Activated CD8-positive, alpha-beta memory T cell treated with anti-CD3 and anti-CD28 coated beads, Interleukin-2, amount 50 U/mL, for 1 hour (primary cell): ENCODE data around the gene NCKIPSD.

Experiments used
- DNase-seq: peaks from one replicate; pipeline ENCODE4 v3.0.0-alpha.2; 2020; ENCODE audit errors: extremely low read depth

NCKIPSD gene

DNA sequence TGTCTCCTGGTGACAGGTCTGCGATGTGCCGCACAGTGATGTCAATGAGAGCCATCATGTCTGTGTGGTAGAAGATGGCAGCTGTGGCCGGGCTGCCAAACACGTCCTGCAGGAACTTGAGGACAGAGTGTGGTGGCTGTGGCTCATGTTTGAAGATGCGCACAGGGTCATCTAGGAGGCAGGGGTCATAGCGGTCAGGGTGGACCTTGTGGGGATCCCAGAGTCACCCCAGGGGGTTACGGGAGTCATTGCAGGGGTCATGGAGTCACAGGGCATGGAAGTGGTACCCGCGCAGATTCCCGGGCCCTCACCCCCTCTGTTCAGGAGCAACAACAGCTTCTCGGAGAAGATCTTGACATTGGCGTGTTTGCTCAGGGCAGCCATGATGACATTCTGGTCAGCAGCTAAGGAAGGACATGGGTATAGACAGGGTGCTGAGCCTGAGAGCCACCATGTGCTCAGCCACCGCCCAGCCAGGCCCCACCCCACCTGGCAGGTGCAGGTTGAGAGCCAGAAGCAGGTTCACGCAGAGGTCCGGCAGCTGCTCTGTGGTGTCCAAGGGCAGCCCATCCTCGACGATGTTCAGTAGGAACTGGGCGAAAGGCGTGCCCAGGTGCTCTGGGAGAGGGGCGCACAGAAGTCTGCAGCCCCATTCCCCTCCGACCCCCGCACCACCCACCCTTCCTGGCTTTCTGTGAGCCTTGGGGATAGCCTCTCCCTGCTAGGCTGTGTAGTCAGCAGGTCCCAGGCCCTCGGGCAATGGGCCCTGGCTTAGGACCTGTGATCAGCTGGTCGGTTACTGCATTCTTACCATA is 6.9 kb downstream of the NCKIPSD start:
- no peak for DNase-seq

DNA sequence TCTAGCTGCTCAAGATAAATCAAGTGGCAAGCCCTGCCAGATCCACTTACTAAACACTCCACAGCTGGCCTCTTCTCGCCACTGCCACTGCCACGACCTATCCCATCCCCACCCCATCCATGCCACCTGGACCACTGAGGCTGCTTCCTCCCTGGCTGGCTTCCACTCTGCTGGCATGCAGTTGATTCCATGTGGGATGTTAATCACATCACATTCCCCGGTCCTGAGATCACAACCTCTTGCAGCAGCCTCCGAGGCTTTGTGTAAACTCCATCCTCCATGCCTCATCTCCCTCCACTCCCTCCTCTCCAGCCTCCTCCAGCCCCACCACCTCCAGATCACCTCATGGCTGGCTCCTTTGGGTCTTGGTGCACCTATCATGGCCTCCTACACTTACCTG is 7.7 kb downstream of the NCKIPSD start:
- DNase-seq: no peak

DNA sequence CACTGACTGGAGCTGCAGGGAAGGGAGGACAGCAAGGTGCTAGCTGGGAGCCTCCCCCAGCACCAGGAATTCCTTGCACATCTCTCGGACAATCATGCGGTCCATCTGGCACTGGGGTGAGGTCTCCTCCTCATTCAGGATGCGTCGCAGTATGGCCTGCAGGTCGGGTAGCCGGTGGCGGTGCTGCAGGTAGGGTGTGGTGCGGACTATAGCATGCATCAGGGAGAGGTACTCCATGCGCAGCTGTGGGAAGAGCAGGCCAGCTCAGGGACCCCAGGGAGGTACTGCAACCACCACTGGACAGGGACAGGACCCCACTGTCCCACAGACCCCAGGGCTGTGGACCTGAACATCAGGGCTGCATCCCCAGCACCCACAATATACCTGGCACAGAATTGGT is 11.2 kb downstream of the NCKIPSD start:
- DNase-seq: no peak

DNA sequence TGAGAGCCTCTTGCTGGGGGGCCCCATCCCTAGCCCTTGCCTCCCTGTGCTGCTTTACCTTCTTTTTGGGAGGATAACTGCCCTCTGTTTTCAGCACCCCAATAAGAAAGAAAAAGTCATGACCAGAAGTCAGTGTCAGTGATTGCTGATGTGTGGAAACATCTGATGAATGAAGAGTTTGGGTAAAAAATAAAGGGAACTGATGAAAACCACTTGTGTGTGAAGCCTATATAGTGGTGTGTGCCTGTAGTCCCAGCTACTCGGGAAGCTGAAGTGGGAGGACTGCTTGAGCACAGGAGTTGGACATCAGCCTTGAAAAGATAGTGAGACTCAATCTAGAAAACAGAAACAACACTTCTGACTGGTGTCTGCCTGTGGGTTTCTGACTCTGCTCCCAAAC is 13.2 kb downstream of the NCKIPSD start:
- DNase-seq: no peak

DNA sequence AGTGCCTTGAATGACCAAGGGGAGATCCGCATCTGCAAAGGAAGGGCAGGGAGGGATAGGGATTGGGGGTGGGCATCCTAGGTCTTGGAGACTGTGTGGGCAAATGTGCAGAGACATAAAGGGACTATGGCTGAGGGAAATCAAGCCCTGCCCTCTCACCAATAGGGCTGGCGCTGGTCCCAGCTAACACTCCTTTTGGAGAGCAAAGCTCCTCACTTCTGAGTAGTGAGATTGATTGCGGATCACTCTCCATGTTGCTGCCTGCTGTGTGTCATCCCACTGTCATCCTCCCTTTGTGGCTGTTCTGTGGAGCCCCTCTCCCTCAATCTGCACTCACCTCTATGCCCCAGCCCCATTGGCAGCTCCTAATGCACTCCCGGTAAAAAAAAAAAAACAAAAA is 20.8 kb downstream of the NCKIPSD start:
- no peak for DNase-seq

DNA sequence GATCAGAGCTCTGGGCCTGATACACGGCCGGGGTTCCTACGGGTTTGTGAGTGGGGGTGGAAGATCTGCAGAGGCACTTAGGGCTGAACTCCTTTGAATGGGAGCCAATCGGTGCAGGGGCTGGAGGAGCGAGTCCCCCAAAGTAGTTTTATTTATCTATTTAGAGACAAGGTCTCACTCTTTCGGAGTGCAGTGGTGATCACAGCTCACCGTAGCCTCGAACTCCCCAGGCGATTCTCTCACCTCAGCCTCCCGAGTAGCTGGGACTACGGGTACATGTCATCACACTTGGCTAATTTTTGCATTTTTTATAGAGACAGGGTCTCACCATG is 21.4 kb downstream of the NCKIPSD start:
- DNase-seq: no peak

DNA sequence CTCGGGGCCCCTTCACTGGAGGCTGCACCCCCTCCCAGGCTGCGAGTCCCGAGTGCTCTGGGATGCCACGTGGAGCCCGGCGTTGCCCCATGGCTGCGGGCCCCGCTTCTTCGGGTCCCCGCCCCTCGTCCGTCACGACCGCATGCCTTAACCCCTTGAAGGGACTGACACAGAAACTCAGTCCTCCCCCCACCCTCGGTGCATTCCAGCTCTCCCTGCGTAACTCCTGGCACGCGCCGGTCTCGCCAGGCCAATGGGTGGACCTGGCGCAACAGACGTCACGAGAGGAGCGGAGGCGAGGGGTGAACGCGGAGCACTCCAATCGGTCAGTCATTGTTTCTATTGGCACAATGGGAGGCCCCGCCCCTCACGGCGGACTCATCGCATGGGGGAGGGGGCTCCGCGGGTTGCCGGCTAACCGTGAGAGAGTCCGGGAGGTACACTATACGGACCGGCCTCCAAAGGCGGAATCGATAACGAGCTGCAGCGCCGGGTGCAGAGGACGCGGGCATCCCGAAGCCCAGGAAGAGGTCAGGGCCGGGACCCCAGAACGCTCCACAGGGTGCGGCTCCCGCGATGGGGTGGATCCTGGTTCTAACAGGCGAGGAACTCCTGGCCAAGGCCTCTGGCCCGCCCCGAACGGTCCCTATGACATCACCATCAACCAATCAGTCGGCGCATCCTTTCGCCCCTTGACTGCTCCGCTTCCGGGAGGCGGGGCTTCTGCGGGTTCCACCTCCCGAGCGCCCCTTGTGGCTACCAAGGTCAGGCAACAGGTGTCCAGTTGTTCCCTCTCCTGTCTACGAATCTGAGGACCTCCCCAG is 22.0 kb downstream of the NCKIPSD start:
- DNase-seq: peak; percentile 45

DNA sequence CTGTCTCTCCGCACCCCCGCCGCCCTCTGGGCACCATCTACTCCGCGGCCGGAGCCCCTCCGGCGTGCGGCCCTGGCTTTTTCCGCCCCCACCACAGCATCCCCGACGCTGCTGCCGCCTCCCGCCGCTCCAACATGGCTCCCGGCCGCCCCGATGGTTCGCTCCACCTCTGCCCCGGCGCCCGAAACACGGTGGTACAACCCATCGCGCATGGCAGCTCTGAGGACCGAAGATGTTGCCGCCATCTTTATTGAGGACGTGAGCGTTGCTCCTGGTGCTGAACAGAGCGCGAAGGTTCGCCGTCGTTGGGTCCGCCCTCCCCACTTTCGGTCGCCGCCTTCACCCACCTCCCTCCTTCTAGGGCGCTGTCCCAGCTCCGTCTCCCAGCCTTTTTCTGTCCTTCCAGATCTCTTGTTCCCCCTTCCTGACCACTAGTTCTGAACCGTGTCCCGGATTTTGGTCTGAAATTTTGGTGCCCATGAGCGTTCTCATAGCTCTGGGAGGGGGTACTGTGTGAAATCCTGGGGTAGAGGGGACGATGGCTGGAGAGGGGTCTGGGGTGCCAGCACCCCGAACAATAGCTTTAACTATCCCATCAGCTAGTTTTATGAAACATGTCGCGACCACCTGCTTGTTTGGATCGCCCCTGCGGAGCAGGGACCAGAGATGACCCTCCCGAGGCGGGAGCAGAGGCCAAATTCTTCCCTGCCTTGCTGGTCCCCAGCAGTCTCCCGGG is 22.8 kb downstream of the NCKIPSD start, which contains the start of gene CELSR3:
TSS of gene CELSR3 (minus strand) at position 134 of the 736 bp plus-strand sequence. CDS start 252 bp downstream, outside the sequence.
- DNase-seq: no peak

DNA sequence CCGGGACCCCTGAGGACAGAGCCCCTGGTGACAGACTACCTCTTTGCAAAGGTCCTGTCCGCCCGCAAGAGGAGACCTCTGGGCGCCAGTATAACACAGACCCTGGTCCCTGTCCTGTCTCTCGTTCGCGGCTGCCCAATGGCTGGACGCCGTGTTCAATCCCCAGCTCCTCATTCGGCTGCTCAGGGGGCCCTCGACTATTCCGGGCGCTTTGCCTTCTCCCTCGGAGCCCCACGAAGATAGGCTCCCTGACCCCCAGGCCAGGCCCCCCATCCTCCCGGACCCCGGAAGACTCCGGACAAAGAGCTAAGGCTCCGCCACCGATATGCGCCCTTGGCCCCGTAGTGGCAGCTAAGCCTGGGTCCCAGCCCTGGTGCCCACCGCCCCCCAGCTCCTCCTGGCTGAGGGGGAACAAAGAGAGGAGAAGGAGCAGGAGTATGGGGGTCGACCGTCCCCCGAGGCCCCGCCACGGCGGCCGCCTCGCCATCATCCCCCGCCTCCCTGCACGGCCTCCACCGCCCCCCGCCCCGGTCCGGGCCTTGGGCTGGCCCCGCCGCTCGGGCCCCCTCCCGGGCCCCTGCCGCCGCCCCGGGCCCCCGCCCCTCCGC is 23.5 kb downstream of the NCKIPSD start:
- DNase-seq: no peak

DNA sequence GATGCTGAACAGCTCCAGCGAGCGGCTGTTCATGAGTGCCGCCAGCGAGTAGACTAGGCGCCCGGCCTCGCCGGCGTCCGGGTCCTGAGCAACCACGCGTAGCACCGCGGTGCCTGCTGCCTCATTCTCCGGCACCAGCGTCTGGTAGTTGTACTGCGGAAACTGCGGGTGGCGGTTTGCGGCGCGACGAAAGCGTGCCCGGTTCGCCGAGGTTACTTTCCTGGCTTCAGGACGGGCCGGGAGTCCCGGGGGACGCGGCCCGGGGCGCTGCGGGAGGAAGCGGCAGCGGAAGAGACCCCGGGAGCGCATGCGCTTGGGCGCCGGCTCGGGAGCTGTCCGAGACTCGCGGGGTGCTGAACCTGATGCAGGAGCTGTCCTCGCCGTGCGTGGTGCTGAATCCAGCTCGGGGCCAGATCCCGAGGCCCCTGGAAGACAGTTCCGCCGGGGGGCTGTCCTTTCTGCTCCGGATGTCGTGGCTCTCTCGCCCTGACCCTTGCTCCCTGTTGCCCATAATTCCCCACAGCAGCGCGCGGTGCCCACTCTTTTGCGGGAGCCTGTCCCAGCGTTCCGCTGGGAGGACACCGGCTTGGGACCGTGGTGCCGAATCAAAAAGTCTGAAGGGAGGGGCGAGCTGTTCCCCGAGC is 24.1 kb downstream of the NCKIPSD start:
- no peak for DNase-seq

DNA sequence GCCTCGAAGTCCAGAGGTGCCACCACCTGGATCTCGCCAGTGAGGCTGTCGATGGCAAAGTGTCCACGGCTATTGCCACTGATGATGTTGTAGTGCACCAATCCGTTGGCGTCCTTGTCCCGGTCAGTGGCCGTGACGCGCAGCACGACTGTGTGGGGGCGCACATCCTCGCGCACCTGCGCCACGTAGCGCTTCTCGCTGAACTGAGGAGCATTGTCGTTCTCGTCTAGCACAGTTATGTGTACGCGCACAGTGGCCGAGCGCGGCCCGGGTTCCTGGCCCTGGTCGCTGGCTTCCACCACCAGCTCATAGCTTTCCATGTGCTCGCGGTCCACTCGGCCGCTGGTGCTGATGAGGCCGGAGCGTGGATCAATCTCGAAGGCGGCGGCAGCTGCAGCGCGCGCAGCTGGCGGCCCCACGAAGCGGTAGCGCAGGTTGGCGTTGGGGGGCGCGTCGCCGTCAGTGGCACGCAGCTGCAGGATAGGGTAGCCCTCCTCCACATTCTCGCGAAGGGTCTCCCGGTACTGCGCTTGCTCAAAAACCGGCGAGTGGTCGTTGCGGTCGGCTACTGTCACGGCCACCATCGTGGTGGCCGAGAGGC is 24.8 kb downstream of the NCKIPSD start:
- DNase-seq: no peak

DNA sequence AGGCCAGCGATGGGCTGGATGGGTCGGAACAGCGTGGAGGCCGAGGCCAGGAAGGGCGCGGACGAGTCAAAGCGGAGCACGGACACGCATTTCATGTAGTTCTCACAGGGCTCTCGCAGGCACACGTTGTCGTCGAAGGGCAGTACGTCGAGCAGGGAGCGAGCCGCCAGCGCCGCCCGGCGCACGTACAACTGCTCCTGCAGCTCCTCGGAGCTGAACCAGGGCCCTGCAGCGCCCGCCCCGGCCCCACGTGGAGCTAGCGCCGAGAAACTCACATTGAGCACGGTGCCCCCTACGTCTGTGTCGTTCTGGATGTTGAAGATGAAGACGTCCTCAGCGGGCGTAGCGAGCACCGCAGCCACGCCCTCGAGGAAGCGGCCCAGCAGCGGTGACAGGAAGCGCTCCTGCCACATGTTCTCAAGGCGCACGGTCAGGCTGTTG is 28.9 kb downstream of the NCKIPSD start:
- DNase-seq: no peak

DNA sequence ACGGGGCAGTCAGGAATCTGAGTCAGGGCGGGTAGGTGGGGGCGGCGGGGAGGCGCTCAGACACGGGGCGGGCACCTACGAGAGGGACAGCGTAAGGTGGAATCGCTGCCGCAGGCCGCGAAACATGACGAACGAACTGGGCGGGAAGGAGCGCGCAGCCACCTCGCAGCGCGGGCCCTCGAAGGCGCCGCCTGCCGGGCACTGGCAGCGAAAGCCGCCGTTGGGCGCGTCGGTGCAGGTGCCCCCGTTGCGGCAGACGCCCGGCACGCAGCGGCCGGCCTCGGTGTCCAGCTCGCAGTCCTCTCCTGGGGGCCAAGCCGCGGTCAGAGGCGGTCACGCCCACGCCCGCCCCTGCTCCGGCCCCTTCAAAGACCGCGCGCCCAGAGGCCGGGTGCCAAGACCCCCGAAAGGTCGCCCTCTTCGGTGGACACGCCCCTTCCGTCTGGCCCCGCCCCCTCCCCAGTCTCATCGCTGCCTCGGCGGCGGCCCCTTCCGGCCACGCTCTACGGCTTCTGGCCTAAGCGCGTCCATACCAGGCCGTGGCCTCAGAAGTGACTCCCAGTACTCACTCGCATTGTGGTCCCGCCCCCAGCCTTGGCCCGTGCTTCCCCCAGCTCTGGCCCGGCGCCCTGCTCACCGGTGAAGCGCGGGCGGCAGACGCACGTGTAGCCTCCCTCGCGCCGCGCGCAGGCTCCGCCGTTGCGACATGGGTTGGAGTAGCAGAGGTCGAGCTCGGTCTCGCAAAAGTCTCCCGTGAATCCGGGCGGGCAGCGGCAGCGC is 29.5 kb downstream of the NCKIPSD start:
- peak; percentile 57 for DNase-seq

DNA sequence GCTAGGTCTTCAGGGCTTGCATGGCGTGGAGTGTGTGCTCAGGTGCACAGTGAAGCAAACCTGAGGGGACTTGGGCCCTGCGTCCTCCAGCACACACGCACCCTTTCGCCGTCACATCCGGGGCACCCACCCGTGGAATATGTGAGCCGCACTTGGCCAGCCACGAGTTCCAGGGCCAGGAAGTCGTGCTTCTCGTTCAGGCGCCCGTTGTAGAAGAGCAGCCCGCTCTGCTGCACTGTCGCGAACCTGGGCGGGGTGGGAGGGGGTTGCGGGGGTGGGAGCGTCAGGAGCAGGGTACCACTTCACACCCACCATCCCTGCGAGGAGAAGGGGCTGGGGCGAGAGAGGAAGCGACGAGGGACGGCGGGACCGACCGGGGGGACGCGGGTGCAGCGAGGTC is 30.1 kb downstream of the NCKIPSD start:
- DNase-seq: peak; percentile 25

DNA sequence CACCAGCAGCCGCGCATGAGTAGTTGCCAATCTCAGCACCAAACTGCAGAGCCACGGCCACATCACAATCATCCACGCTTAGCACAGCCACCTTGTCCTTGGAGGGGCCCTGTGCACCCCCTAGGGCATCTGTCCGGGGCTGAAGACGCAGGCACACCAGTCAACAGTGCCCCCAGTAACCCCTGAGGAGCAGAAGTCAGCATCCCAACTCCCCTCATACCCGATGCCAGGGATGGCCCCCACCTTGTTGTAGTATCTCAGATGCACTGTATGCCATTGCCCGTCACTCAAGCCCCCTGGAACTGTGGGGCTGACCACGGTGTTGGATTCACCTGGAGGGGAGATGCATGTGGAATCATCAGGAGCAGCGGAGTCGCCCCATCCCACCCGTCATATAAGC is 30.7 kb downstream of the NCKIPSD start:
- no peak for DNase-seq

DNA sequence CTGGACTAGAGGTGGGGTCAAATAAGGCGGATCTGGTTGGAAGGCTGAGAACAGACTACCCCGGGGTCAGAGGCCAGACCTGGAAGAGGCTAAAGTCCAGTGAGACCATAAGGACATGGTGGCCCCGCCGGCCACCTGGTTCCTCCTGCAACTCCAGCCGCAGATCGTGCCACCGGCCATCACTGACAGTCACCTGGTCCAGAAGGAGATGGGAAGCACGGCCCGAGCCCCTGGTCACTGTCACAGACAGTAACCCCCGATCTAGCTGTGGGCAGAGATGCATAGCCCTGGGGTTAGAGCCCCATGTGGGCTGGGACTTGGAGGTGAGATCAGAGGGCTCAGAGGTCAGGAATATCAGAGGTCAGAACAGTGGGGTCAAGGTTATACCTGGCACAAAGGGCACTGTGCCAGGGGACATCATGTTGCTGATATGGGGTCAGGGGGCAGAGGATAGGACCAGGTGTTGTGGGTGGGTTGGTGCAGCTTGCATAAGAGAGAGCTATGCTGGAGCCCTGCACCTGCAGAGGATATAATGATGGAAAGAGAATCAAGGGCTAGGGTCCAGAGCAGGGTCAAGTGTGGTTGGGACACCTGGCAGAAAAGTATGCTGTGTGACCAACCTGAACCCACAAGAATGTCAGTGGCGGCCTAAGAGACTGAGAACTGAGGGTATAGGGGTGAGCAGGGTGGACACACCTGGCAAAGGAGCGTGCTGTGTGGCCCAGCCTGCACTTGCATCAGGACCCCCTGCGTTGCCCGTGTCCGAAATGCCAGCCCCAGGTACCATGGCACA is 32.6 kb downstream of the NCKIPSD start:
- DNase-seq: no peak

DNA sequence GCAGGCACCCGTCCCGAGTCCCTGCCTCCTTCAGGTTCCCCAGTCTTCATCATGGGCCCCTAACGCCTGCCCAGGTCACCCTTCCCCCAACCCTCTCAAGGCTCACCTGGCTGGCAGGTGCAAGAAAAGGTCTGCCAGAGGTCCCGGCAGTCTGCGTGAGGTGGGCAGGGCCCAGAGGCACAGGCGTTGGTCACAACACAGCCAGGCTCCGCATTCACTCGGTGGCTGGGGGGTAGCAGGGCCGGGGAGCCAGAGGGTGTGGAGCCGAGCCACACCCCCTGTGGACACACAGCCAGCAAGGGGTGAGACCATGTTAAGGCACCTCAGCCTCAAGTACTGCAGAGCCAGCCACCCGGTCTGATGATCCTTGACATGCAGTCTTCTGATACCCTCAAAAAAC is 33.9 kb downstream of the NCKIPSD start:
- no peak for DNase-seq

DNA sequence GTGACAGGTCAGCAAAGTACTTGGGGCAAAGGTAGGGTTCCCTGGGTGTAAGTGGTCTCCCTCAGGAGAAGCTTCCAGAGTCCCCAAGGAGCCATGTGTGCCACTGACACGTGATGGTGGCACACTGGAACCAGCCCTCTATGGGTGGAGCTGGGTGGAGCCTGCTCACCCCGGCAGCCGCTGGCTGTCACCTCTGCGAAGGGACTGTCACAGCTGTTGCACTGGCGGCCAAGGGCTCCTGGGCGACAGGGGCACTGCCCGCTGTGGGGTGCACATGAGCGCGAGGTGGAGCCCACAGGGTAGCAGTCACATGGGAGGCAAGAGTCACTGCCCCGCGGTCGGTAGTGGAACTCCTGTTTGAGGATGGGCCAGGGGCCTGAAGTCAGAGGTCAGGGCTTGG is 35.0 kb downstream of the NCKIPSD start:
- no peak for DNase-seq

DNA sequence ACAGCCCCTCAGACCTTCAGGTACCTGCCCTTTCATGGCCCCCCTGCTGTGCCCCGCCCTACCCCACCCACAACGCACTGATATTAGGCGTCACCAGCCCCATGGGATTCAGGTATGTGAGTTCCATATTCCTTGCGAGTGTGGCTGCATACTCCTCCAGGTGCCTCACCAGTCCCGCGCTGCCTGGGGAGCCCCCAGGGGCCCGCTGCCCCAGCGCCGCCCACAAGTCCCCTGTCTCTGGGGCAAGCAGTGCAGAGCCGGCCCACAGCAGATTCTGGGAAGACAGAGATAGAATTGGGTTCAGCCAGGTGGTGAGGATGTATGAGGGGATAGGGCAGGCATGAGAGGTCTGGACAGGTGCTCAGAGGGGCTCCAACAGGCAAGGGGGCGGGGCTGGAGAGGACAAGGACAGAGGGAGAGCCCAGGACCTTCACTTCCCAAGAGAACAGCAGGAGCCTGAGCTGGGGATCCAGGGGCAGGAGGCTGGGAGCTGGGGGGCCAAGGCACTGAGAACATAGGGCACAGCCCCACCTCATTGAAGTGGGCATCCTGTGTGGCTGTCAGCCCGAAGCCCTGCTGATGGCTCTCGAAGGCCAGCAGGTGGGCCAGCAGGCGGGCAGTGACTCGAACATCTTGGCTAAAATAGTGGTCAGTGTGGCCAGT is 37.4 kb downstream of the NCKIPSD start:
- DNase-seq: no peak
